Posterior vena cava (tissue), 2 donors: ENCODE results near the gene STX8. TPM values are rescaled to one million over a fixed set of nuclear protein-coding genes. Genes with fewer than 3 reads are reported as not detected.
"Not testable (repeated sequence)": the region's sequence is repeated elsewhere in the genome, so short reads cannot be mapped to it uniquely, and the experiment has no call there.

Experiments used
- DNase-seq: peaks from one replicate; pipeline ENCODE4 v3.0.0-alpha.2; 2020; ENCODE audit warnings: low spot score
- intact Hi-C, 2 donors: fragments of 100-400 bp; cut with DNase I; formaldehyde crosslinking; loops; one replicate each; pipeline versions ENCODE4 v1.14.1 to v1.14.2; 2022 to 2023
- total RNA-seq, 2 donors: library from RNA; stranded (reverse); fragmentation: NEBNext Ultra II Directional; extraction: Animal tissue kit (Norgen Biotek cat#: 25700); gene quantifications; one replicate each; pipeline ENCODE4 v1.2.1, GENCODE V29; 2021
- donor health status: DM: yes; HTN: yes; CAD: no.
- donor health status: DM: yes; HTN: yes; CAD: no.

STX8 gene
- total RNA-seq, 2 donors from 2014 or later: 55.2 to 80.4 TPM

- DNase-seq: no peak
- intact Hi-C loops: no loop called here
Measured at GRCh38 chr17:9368631-9369030, 207.0 kb downstream of the STX8 start.

- intact Hi-C loops: no loop called here
- DNase-seq: no peak
Measured at GRCh38 chr17:9367156-9367555, 208.5 kb downstream of the STX8 start.

- intact Hi-C loops: no loop called here
- DNase-seq: no peak
Measured at GRCh38 chr17:9364837-9365430, 210.7 kb downstream of the STX8 start.

- intact Hi-C loops: no loop called here
- no peak for DNase-seq
Measured at GRCh38 chr17:9363440-9364350, 211.9 kb downstream of the STX8 start.

- DNase-seq: no peak
- intact Hi-C loops: no loop called here
Measured at GRCh38 chr17:9361188-9361955, 214.2 kb downstream of the STX8 start.

- no peak for DNase-seq
- intact Hi-C loops: no loop called here
Measured at GRCh38 chr17:9360677-9361081, 214.9 kb downstream of the STX8 start.

GRCh38 chr17:9356488-9356911 is 219.1 kb downstream of the STX8 start:
- no peak for DNase-seq

GRCh38 chr17:9355846-9356245 is 219.8 kb downstream of the STX8 start:
- no peak for DNase-seq
- intact Hi-C loops: no loop called here

More at GRCh38 chr17:9356488-9356911, 219.1 kb downstream of the STX8 start:
- intact Hi-C loops: no loop called here

- intact Hi-C loops, DNase-seq: not testable (repeated sequence)
Measured at GRCh38 chr17:9355231-9355630, 220.4 kb downstream of the STX8 start.

GRCh38 chr17:9350080-9350479 is 225.5 kb downstream of the STX8 start:
- intact Hi-C loops: no loop called here
- DNase-seq: no peak

GRCh38 chr17:9346296-9346926 is 229.2 kb downstream of the STX8 start:
- no peak for DNase-seq
- intact Hi-C loops: no loop called here

GRCh38 chr17:9343516-9343915 is 232.1 kb downstream of the STX8 start:
- intact Hi-C loops: no loop called here
- DNase-seq: no peak

- intact Hi-C loops: no loop called here
- DNase-seq: no peak
Measured at GRCh38 chr17:9342225-9342624, 233.4 kb downstream of the STX8 start.

GRCh38 chr17:9339958-9340357 is 235.7 kb downstream of the STX8 start:
- intact Hi-C loops: no loop called here
- no peak for DNase-seq

- DNase-seq, intact Hi-C loops: not testable (repeated sequence)
Measured at GRCh38 chr17:9339482-9339881, 236.1 kb downstream of the STX8 start.

GRCh38 chr17:9336817-9337216 is 238.8 kb downstream of the STX8 start:
- no peak for DNase-seq
- intact Hi-C loops: no loop called here

GRCh38 chr17:9334536-9335446 is 240.8 kb downstream of the STX8 start:
- no peak for DNase-seq
- intact Hi-C loops: no loop called here

- DNase-seq: no peak
- intact Hi-C loops: no loop called here
Measured at GRCh38 chr17:9332132-9332494, 243.5 kb downstream of the STX8 start.
